Measurements from ENCODE around the gene TDRD10. TPM values are rescaled to one million over a fixed set of nuclear protein-coding genes. Genes with fewer than 3 reads are reported as not detected.

TDRD10 gene
- total RNA-seq, 1 donor from 2014 or later, result 4.9 TPM

- TF ChIP-seq POLR2A (IDR thresholded peaks at IDR 0.05) (no peak), CTCF (IDR thresholded peaks at IDR 0.05) (no peak), POLR2AphosphoS5 (IDR thresholded peaks at IDR 0.05; ENCODE audit: insufficient read depth in 1 of 2, low read depth in 1 of 2) (no peak)
Observed at GRCh38 chr1:154466206-154466605, 35.8 kb upstream of the TDRD10 start.

GRCh38 chr1:154466921-154467417 lies 35.0 kb upstream of the TDRD10 start:
- TF ChIP-seq CTCF (IDR thresholded peaks at IDR 0.05) (peak in 1 of 3 experiments; percentile 17), POLR2A (IDR thresholded peaks at IDR 0.05) (no peak)
- DNase-seq (ENCODE audit: extremely low spot score in 2 of 2), result no peak
- intact Hi-C loops (cut with DNase I), result loop anchor here (5.0 kb wide), 1 partner anchor 180 kb away; no protein-coding TSS in a partner anchor

More at GRCh38 chr1:154466206-154466605, 35.8 kb upstream of the TDRD10 start:
- no peak for DNase-seq (ENCODE audit: extremely low spot score in 2 of 2)
- no peak overlapping the region for H3K27ac ChIP-seq
- no peak overlapping the region for H3K4me3 ChIP-seq
- intact Hi-C loops (cut with DNase I), result loop anchor here (5.0 kb wide), 1 partner anchor 179 kb away; no protein-coding TSS in a partner anchor
- no peaks in the 10 kb centered on the region for H3K27me3 ChIP-seq
- peaks cover 0 to 11% of the 10 kb centered on the region in 2 donors for H3K36me3 ChIP-seq
- H3K4me1 ChIP-seq, result peaks cover 16% of the 10 kb centered on the region
- no peaks in the 10 kb centered on the region for H3K9me3 ChIP-seq

GRCh38 chr1:154467434-154468102 lies 34.5 kb upstream of the TDRD10 start:
- H3K4me3 ChIP-seq, result no peak overlapping the region
- intact Hi-C loops (cut with DNase I), result loop anchor here (5.0 kb wide), 1 partner anchor 180 kb away; no protein-coding TSS in a partner anchor
- no peaks in the 10 kb centered on the region for H3K27me3 ChIP-seq
- H3K9me3 ChIP-seq, result no peaks in the 10 kb centered on the region
- DNase-seq (ENCODE audit: extremely low spot score in 2 of 2), result no peak
- H3K36me3 ChIP-seq, result peaks cover 0 to 11% of the 10 kb centered on the region in 2 donors
- H3K4me1 ChIP-seq, result peaks cover 16% of the 10 kb centered on the region
- TF ChIP-seq CTCF (IDR thresholded peaks at IDR 0.05) (no peak), POLR2A (IDR thresholded peaks at IDR 0.05) (no peak), POLR2AphosphoS5 (IDR thresholded peaks at IDR 0.05; ENCODE audit: insufficient read depth in 1 of 2, low read depth in 1 of 2) (no peak)
- no peak overlapping the region for H3K27ac ChIP-seq

More at GRCh38 chr1:154466921-154467417, 35.0 kb upstream of the TDRD10 start:
- H3K4me3 ChIP-seq, result no peak overlapping the region
- H3K27me3 ChIP-seq, result no peaks in the 10 kb centered on the region
- no peaks in the 10 kb centered on the region for H3K9me3 ChIP-seq
- peaks cover 0 to 11% of the 10 kb centered on the region in 2 donors for H3K36me3 ChIP-seq
- H3K4me1 ChIP-seq, result peaks cover 16% of the 10 kb centered on the region
- H3K27ac ChIP-seq, result no peak overlapping the region

- Histone ChIP-seq H3K27ac (no peak overlapping the region), H3K27me3 (no peaks in the 10 kb centered on the region), H3K9me3 (no peaks in the 10 kb centered on the region), H3K4me3 (no peak overlapping the region), H3K4me1 (peaks cover 6% of the 10 kb centered on the region), H3K36me3 (peaks cover 0 to 11% of the 10 kb centered on the region in 2 donors)
- intact Hi-C loops (cut with DNase I), result loop anchor here (5.0 kb wide), 1 partner anchor 181 kb away; no protein-coding TSS in a partner anchor
- DNase-seq (ENCODE audit: extremely low spot score in 2 of 2), result no peak
- TF ChIP-seq POLR2AphosphoS5 (IDR thresholded peaks at IDR 0.05; ENCODE audit: insufficient read depth in 1 of 2, low read depth in 1 of 2), result no peak
- TF ChIP-seq CTCF (IDR thresholded peaks at IDR 0.05), result no peak
- TF ChIP-seq POLR2A (IDR thresholded peaks at IDR 0.05), result no peak
Observed at GRCh38 chr1:154468535-154469250, 33.3 kb upstream of the TDRD10 start.

Measured in vagina (tissue), 2 donors.